GM23338 (cell line): ENCODE measurements around the gene NEMP2. TPM values are rescaled to one million over a fixed set of nuclear protein-coding genes. Genes with fewer than 3 reads are reported as not detected.

Source experiments
- ATAC-seq: fragments of 200-7000 bp; cut with Tn5 transposase; 3 replicates; pipeline ENCODE4 v1.9.1; 2020
- DNase-seq: peaks from one replicate; pipeline ENCODE4 v3.0.0-alpha.2; 2015; ENCODE audit warnings: low spot score
- H2AFZ ChIP-seq: fragments of 200-600 bp; sonication (generic); 2 replicates; pipeline ENCODE4 v1.8.0; 2016; ENCODE audit warnings: antibody characterized with exemption, mild to moderate bottlenecking, moderate library complexity
- H3F3A ChIP-seq: fragments of 200-600 bp; sonication (generic); replicated peaks from 2 replicates; pipeline ENCODE4 v1.8.0; 2017; ENCODE audit warnings: antibody characterized with exemption, mixed run types, low read depth
- H3K27ac ChIP-seq: fragments of 200-600 bp; sonication (generic); 2 replicates; pipeline ENCODE4 v1.6.1; 2016; ENCODE audit warnings: low read depth
- H3K27me3 ChIP-seq: fragments of 200-600 bp; sonication (generic); 2 replicates; pipeline ENCODE4 v1.8.0; 2016; ENCODE audit warnings: mild to moderate bottlenecking, mixed run types, moderate library complexity; ENCODE audit not compliant: insufficient read depth
- H3K36me3 ChIP-seq: fragments of 200-600 bp; sonication (generic); 2 replicates; pipeline ENCODE4 v1.8.0; 2016; ENCODE audit warnings: mild to moderate bottlenecking; ENCODE audit not compliant: insufficient read depth
- H3K4me1 ChIP-seq: fragments of 200-600 bp; sonication (generic); 2 replicates; pipeline ENCODE4 v1.8.0; 2016; ENCODE audit warnings: mild to moderate bottlenecking, moderate library complexity; ENCODE audit not compliant: insufficient read depth
- H3K4me2 ChIP-seq: fragments of 200-600 bp; sonication (generic); 2 replicates; pipeline ENCODE4 v1.7.1; 2017; ENCODE audit warnings: mixed run types
- H3K4me3 ChIP-seq: fragments of 200-600 bp; sonication (generic); 2 replicates; pipeline ENCODE4 v1.6.1; 2016; ENCODE audit warnings: mixed run types
- H3K79me2 ChIP-seq: fragments of 200-600 bp; sonication (generic); replicated peaks from 2 replicates; pipeline ENCODE4 v1.8.0; 2017; ENCODE audit warnings: mild to moderate bottlenecking; ENCODE audit not compliant: insufficient read depth
- H3K9me2 ChIP-seq: fragments of 200-600 bp; sonication (generic); 2 replicates; pipeline ENCODE4 v1.8.0; 2017; ENCODE audit not compliant: insufficient read depth
- H4K20me1 ChIP-seq: fragments of 200-600 bp; sonication (generic); replicated peaks from 2 replicates; pipeline ENCODE4 v1.8.0; 2017; ENCODE audit warnings: mild to moderate bottlenecking; ENCODE audit not compliant: insufficient read depth
- H3K27ac Mint-ChIP-seq: 2 replicates; pipeline ENCODE4 v1.8.0; 2020; ENCODE audit warnings: inconsistent platforms, mild to moderate bottlenecking, moderate library complexity, mixed read lengths
- H3K27me3 Mint-ChIP-seq: 3 replicates; pipeline ENCODE4 v1.8.0; 2022; ENCODE audit warnings: low read depth, mild to moderate bottlenecking, moderate library complexity, mixed read lengths, inconsistent platforms; ENCODE audit not compliant: insufficient read depth, poor library complexity
- H3K36me3 Mint-ChIP-seq: 3 replicates; pipeline ENCODE4 v1.8.0; 2021; ENCODE audit warnings: low read depth, mild to moderate bottlenecking, inconsistent platforms, moderate library complexity, mixed read lengths
- H3K4me1 Mint-ChIP-seq: 3 replicates; pipeline ENCODE4 v1.8.0; 2020; ENCODE audit warnings: mild to moderate bottlenecking, inconsistent platforms, mixed read lengths
- H3K4me3 Mint-ChIP-seq: 3 replicates; pipeline ENCODE4 v1.8.0; 2021; ENCODE audit warnings: moderate library complexity, mild to moderate bottlenecking, inconsistent platforms, mixed read lengths
- H3K9me3 Mint-ChIP-seq: 3 replicates; pipeline ENCODE4 v1.8.0; 2020; ENCODE audit warnings: moderate library complexity, mild to moderate bottlenecking, inconsistent platforms, mixed read lengths
- EZH2 ChIP-seq: fragments of 200-600 bp; sonication (generic); IDR thresholded peaks from one replicate; pipeline ENCODE4 v1.8.0; 2017; ENCODE audit warnings: antibody characterized with exemption, mild to moderate bottlenecking, low read depth; ENCODE audit not compliant: unreplicated experiment
- EZH2phosphoT487 ChIP-seq: fragments of 200-600 bp; sonication (generic); IDR thresholded peaks from one replicate; pipeline ENCODE4 v1.8.1; 2018; ENCODE audit warnings: antibody characterized with exemption; ENCODE audit not compliant: unreplicated experiment
- JUNB ChIP-seq: IDR thresholded peaks from one replicate; pipeline ENCODE4 v1.6.1; 2016; ENCODE audit warnings: antibody characterized with exemption; ENCODE audit not compliant: unreplicated experiment
- NANOG ChIP-seq: IDR thresholded peaks from 2 replicates; pipeline ENCODE4 v1.6.1; 2016; ENCODE audit warnings: antibody characterized with exemption, borderline replicate concordance
- POLR2AphosphoS5 ChIP-seq: IDR thresholded peaks from 2 replicates; pipeline ENCODE4 v1.6.1; 2016; ENCODE audit warnings: antibody characterized with exemption, low read depth
- STAT1 ChIP-seq: IDR thresholded peaks from one replicate; pipeline ENCODE4 v1.6.1; 2016; ENCODE audit warnings: antibody characterized with exemption; ENCODE audit not compliant: unreplicated experiment
- ZNF114 ChIP-seq: fragments of 250-450 bp; sonication (Bioruptor Pico); IDR thresholded peaks from 2 replicates; pipeline ENCODE4 v1.5.0; 2020; ENCODE audit warnings: mild to moderate bottlenecking, moderate library complexity
- ZNF331 ChIP-seq: fragments of 250-450 bp; sonication (Bioruptor Pico); IDR thresholded peaks from 2 replicates; pipeline ENCODE4 v1.5.0; 2020; ENCODE audit warnings: low read depth, mild to moderate bottlenecking, moderate library complexity
- ZNF462 ChIP-seq: fragments of 250-450 bp; sonication (Bioruptor Pico); IDR thresholded peaks from 2 replicates; pipeline ENCODE4 v1.5.0; 2020; ENCODE audit warnings: mild to moderate bottlenecking, moderate library complexity
- polyA plus RNA-seq: library from polyadenylated mRNA; unstranded; fragments of >200 nt; fragmentation: Nextera tagmentation; extraction: Ambion mirVana; gene quantifications from 2 replicates; pipeline ENCODE4 v1.2.1, GENCODE V29; 2016
- total RNA-seq: library from RNA; depleted of rRNA; stranded (reverse); fragments of >200 nt; shearing (Covaris generic); gene quantifications from 2 replicates; pipeline ENCODE4 v1.2.3, GENCODE V29; 2014
- TF ChIP-seq, protein P1 (sequence below): IDR thresholded peaks from 2 replicates; pipeline ENCODE4 v1.6.1; 2016; ENCODE audit warnings: antibody characterized with exemption

The NEMP2 gene
- total and polyA plus RNA-seq, 2 experiments from 2014 or later = 1.2 to 4.0 TPM

- TF ChIP-seq ZNF462 (CRISPR knock-in tag) (no peak), JUNB (no peak), ZNF331 (no peak), STAT1 (no peak), POLR2AphosphoS5 (no peak), EZH2 (no peak), EZH2phosphoT487 (no peak), NANOG (no peak), ZNF114 (CRISPR knock-in tag) (no peak)
- TF ChIP-seq, protein P1, sequence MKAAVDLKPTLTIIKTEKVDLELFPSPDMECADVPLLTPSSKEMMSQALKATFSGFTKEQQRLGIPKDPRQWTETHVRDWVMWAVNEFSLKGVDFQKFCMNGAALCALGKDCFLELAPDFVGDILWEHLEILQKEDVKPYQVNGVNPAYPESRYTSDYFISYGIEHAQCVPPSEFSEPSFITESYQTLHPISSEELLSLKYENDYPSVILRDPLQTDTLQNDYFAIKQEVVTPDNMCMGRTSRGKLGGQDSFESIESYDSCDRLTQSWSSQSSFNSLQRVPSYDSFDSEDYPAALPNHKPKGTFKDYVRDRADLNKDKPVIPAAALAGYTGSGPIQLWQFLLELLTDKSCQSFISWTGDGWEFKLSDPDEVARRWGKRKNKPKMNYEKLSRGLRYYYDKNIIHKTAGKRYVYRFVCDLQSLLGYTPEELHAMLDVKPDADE = no peak
Observed at GRCh38 chr2:190490502-190490901, 44.0 kb downstream of the NEMP2 start (continued).

GRCh38 chr2:190489475-190489874 lies 45.0 kb downstream of the NEMP2 start:
- H4K20me1 ChIP-seq = no peaks in the 10 kb centered on the region; the same call in 1 of the 2 replicates
- peaks cover 15% of the 10 kb centered on the region; the same call in 2 of the 3 replicates for H3K36me3 Mint-ChIP-seq
- H3K79me2 ChIP-seq = no peaks in the 10 kb centered on the region
- no peaks in the 10 kb centered on the region for H3K27me3 ChIP-seq
- peaks cover 11% of the 10 kb centered on the region for H3K4me1 ChIP-seq
- no peak overlapping the region for H3K27ac Mint-ChIP-seq
- peaks cover 16% of the 10 kb centered on the region for H3K4me1 Mint-ChIP-seq
- H3K4me3 ChIP-seq = no peak overlapping the region
- H3K9me2 ChIP-seq = no peaks in the 10 kb centered on the region
- no peak overlapping the region for H2AFZ ChIP-seq
- no peaks in the 10 kb centered on the region for H3K36me3 ChIP-seq
- no peaks in the 10 kb centered on the region for H3F3A ChIP-seq
- no peak overlapping the region for H3K4me3 Mint-ChIP-seq
- ATAC-seq (peak; percentile 34; the same call in 1 of the 3 replicates), DNase-seq (no peak)
- peaks cover 2% of the 10 kb centered on the region; the same call in 2 of the 3 replicates for H3K9me3 Mint-ChIP-seq
- H3K27me3 Mint-ChIP-seq = peaks cover 7% of the 10 kb centered on the region
- H3K4me2 ChIP-seq = peak overlapping the region; percentile 5
- H3K27ac ChIP-seq = no peak overlapping the region
- TF ChIP-seq JUNB (no peak), STAT1 (no peak), ZNF462 (CRISPR knock-in tag) (no peak), NANOG (peak; percentile 64; the same call in 1 of the 2 replicates)
